HepG2 (cell line): Measurements from ENCODE around the gene ANKRD44.

Source experiments
- ERF ChIP-seq: IDR thresholded peaks from 2 replicates; pipeline ENCODE4 v1.6.1; 2018; ENCODE audit warnings: missing biosample characterization, missing genetic modification reagents
- FOXA3 ChIP-seq: IDR thresholded peaks from 2 replicates; pipeline ENCODE4 v1.6.1; 2016; ENCODE audit warnings: missing genetic modification reagents, missing compliant biosample characterization
- KAT7 ChIP-seq: IDR thresholded peaks from 2 replicates; pipeline ENCODE4 v1.6.1; 2018; ENCODE audit warnings: borderline replicate concordance, missing compliant biosample characterization
- KLF9 ChIP-seq: IDR thresholded peaks from 2 replicates; pipeline ENCODE4 v1.6.1; 2016; ENCODE audit warnings: low read depth
- NFRKB ChIP-seq: fragments of 450-650 bp; IDR thresholded peaks from 2 replicates; pipeline ENCODE4 v1.6.1; 2017
- NR3C1 ChIP-seq: sonication (generic); formaldehyde crosslinking; IDR thresholded peaks from 2 replicates; pipeline ENCODE4 v1.4.0; 2020; ENCODE audit warnings: missing genetic modification reagents
- POLR2A ChIP-seq, 2 experiments: IDR thresholded peaks; 2 replicates each; pipeline ENCODE4 v1.6.1; 2011; ENCODE audit warnings: low read depth in 2 of 2, low read length in 2 of 2, mild to moderate bottlenecking in 1 of 2, moderate library complexity in 1 of 2; ENCODE audit not compliant: insufficient read depth in 1 of 2
- SRF ChIP-seq: IDR thresholded peaks from 2 replicates; pipeline ENCODE4 v1.6.1; 2011; ENCODE audit warnings: mild to moderate bottlenecking, low read depth, low read length, moderate library complexity
- ZNF350 ChIP-seq: sonication (generic); formaldehyde crosslinking; IDR thresholded peaks from 2 replicates; pipeline ENCODE4 v1.4.0; 2020; ENCODE audit warnings: mild to moderate bottlenecking, low read depth, missing genetic modification reagents, borderline replicate concordance
- ZNF607 ChIP-seq: sonication (generic); formaldehyde crosslinking; IDR thresholded peaks from 2 replicates; pipeline ENCODE4 v1.5.1; 2020; ENCODE audit warnings: missing genetic modification reagents, mild to moderate bottlenecking, borderline replicate concordance
- TF ChIP-seq, protein P1 (sequence below): sonication (generic); formaldehyde crosslinking; IDR thresholded peaks from 2 replicates; pipeline ENCODE4 v1.4.0; 2020; ENCODE audit warnings: missing genetic modification reagents
- TF ChIP-seq, protein P2 (sequence below): sonication (generic); formaldehyde crosslinking; IDR thresholded peaks from 2 replicates; pipeline ENCODE4 v1.5.0; 2020; ENCODE audit warnings: mild to moderate bottlenecking, missing genetic modification reagents, moderate library complexity
- TF ChIP-seq, protein P3 (sequence below): sonication (generic); formaldehyde crosslinking; IDR thresholded peaks from 2 replicates; pipeline ENCODE4 v1.8.1; 2022; ENCODE audit warnings: low read depth, mild to moderate bottlenecking, missing genetic modification reagents
- TF ChIP-seq, protein P4 (sequence below): sonication (generic); IDR thresholded peaks from 2 replicates; pipeline ENCODE4 v1.6.1; 2016; ENCODE audit warnings: low read depth, borderline replicate concordance

DNA sequence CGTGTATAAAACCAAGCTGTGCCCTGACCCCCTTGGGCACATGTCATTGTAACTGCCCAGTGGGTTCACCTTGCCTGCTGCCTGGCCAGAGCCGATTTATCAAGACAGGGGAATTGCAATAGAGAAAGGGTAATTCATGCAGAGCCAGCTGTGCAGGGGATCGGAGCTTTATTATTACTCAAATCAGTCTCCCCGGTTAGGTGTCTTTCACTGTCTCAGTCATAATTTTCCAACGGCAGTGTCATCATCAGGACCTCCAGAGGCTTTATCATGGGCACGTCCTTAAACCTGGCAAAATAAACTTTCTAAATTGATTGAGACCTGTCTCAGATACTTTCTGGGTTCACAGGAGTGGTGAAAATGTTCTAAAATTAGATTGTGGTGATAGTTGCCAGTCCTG, 354.5 kb downstream of the ANKRD44 start:
- TF ChIP-seq, protein P1, sequence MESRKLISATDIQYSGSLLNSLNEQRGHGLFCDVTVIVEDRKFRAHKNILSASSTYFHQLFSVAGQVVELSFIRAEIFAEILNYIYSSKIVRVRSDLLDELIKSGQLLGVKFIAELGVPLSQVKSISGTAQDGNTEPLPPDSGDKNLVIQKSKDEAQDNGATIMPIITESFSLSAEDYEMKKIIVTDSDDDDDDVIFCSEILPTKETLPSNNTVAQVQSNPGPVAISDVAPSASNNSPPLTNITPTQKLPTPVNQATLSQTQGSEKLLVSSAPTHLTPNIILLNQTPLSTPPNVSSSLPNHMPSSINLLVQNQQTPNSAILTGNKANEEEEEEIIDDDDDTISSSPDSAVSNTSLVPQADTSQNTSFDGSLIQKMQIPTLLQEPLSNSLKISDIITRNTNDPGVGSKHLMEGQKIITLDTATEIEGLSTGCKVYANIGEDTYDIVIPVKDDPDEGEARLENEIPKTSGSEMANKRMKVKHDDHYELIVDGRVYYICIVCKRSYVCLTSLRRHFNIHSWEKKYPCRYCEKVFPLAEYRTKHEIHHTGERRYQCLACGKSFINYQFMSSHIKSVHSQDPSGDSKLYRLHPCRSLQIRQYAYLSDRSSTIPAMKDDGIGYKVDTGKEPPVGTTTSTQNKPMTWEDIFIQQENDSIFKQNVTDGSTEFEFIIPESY (CRISPR knock-in tag) = no peak
- no peak for TF ChIP-seq FOXA3 (CRISPR knock-in tag)
- TF ChIP-seq, protein P2, sequence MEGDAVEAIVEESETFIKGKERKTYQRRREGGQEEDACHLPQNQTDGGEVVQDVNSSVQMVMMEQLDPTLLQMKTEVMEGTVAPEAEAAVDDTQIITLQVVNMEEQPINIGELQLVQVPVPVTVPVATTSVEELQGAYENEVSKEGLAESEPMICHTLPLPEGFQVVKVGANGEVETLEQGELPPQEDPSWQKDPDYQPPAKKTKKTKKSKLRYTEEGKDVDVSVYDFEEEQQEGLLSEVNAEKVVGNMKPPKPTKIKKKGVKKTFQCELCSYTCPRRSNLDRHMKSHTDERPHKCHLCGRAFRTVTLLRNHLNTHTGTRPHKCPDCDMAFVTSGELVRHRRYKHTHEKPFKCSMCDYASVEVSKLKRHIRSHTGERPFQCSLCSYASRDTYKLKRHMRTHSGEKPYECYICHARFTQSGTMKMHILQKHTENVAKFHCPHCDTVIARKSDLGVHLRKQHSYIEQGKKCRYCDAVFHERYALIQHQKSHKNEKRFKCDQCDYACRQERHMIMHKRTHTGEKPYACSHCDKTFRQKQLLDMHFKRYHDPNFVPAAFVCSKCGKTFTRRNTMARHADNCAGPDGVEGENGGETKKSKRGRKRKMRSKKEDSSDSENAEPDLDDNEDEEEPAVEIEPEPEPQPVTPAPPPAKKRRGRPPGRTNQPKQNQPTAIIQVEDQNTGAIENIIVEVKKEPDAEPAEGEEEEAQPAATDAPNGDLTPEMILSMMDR (CRISPR knock-in tag) = no peak
- TF ChIP-seq KLF9 (CRISPR knock-in tag) = no peak
- TF ChIP-seq, protein P3, sequence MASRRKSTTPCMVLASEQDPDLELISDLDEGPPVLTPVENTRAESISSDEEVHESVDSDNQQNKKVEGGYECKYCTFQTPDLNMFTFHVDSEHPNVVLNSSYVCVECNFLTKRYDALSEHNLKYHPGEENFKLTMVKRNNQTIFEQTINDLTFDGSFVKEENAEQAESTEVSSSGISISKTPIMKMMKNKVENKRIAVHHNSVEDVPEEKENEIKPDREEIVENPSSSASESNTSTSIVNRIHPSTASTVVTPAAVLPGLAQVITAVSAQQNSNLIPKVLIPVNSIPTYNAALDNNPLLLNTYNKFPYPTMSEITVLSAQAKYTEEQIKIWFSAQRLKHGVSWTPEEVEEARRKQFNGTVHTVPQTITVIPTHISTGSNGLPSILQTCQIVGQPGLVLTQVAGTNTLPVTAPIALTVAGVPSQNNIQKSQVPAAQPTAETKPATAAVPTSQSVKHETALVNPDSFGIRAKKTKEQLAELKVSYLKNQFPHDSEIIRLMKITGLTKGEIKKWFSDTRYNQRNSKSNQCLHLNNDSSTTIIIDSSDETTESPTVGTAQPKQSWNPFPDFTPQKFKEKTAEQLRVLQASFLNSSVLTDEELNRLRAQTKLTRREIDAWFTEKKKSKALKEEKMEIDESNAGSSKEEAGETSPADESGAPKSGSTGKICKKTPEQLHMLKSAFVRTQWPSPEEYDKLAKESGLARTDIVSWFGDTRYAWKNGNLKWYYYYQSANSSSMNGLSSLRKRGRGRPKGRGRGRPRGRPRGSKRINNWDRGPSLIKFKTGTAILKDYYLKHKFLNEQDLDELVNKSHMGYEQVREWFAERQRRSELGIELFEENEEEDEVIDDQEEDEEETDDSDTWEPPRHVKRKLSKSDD (CRISPR knock-in tag) = no peak
- TF ChIP-seq, protein P4, sequence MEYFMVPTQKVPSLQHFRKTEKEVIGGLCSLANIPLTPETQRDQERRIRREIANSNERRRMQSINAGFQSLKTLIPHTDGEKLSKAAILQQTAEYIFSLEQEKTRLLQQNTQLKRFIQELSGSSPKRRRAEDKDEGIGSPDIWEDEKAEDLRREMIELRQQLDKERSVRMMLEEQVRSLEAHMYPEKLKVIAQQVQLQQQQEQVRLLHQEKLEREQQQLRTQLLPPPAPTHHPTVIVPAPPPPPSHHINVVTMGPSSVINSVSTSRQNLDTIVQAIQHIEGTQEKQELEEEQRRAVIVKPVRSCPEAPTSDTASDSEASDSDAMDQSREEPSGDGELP = no peak
- TF ChIP-seq KAT7 = no peak
- no peak for TF ChIP-seq POLR2A (IDR thresholded peaks at IDR 0.05; ENCODE audit: insufficient read depth in 1 of 2, low read depth in 2 of 2, low read length in 2 of 2)
- no peak for TF ChIP-seq NFRKB
- no peak for TF ChIP-seq ERF (CRISPR knock-in tag)
- no peak for TF ChIP-seq SRF
- TF ChIP-seq NR3C1 (CRISPR knock-in tag) = no peak
- TF ChIP-seq ZNF607 (CRISPR knock-in tag) = no peak
- no peak for TF ChIP-seq ZNF350 (CRISPR knock-in tag)
